HG03025 (cell line): ENCODE data around the gene ZDHHC14.
"Not testable (repeated sequence)": the region's sequence is repeated elsewhere in the genome, so short reads cannot be mapped to it uniquely, and the experiment has no call there.

Experiments used
- ATAC-seq: cut with Tn5 transposase; IDR thresholded peaks from one replicate; pipeline ENCODE4 v1.9.1; 2021; ENCODE audit warnings: mild to moderate bottlenecking, moderate library complexity; ENCODE audit not compliant: unreplicated experiment, low FRiP score

The ZDHHC14 gene

GRCh38 chr6:157672726-157673412, 291.9 kb downstream of the ZDHHC14 start:
- no peak for ATAC-seq

- ATAC-seq: no peak
Observed at GRCh38 chr6:157673596-157673995, 292.6 kb downstream of the ZDHHC14 start.

GRCh38 chr6:157674061-157674460, 293.1 kb downstream of the ZDHHC14 start:
- no peak for ATAC-seq

GRCh38 chr6:157675831-157676230, 294.8 kb downstream of the ZDHHC14 start:
- no peak for ATAC-seq

GRCh38 chr6:157676241-157676640, 295.3 kb downstream of the ZDHHC14 start:
- no peak for ATAC-seq

GRCh38 chr6:157677235-157677634, 296.2 kb downstream of the ZDHHC14 start:
- no peak for ATAC-seq

- no peak for ATAC-seq
Observed at GRCh38 chr6:157679605-157680580, 298.9 kb downstream of the ZDHHC14 start.

GRCh38 chr6:157681041-157681650, 300.2 kb downstream of the ZDHHC14 start:
- ATAC-seq: no peak

- no peak for ATAC-seq
Observed at GRCh38 chr6:157682856-157683481, 302.0 kb downstream of the ZDHHC14 start.

- ATAC-seq: no peak
Observed at GRCh38 chr6:157683707-157684106, 302.7 kb downstream of the ZDHHC14 start.

GRCh38 chr6:157684620-157685299, 303.8 kb downstream of the ZDHHC14 start:
- ATAC-seq: no peak

GRCh38 chr6:157685596-157686280, 304.7 kb downstream of the ZDHHC14 start:
- ATAC-seq: no peak

- no peak for ATAC-seq
Observed at GRCh38 chr6:157688275-157688959, 307.4 kb downstream of the ZDHHC14 start.

GRCh38 chr6:157688960-157689599, 308.1 kb downstream of the ZDHHC14 start:
- ATAC-seq: no peak

GRCh38 chr6:157689875-157690274, 308.9 kb downstream of the ZDHHC14 start:
- ATAC-seq: no peak

GRCh38 chr6:157690441-157691210, 309.6 kb downstream of the ZDHHC14 start:
- ATAC-seq: no peak

- not testable (repeated sequence) for ATAC-seq
Observed at GRCh38 chr6:157691621-157692020, 310.6 kb downstream of the ZDHHC14 start.

- ATAC-seq: no peak
Observed at GRCh38 chr6:157693867-157694266, 312.9 kb downstream of the ZDHHC14 start.
